Kidney (tissue), 14 donors: ENCODE measurements around the gene SLC35A3. TPM values are rescaled to one million over a fixed set of nuclear protein-coding genes. Genes with fewer than 3 reads are reported as not detected.

Source experiments
- DNase-seq, 5 donors: peaks; one replicate each; pipeline ENCODE4 v3.0.0-alpha.2; 2013 to 2020
- FAIRE-seq: peaks from 2 replicates; lab custom pipeline; 2012; peaks lifted over from hg19 to GRCh38; lab: Jason Lieb, UNC
- H3K27ac ChIP-seq, 2 donors: one replicate each; pipeline ENCODE4 v1.7.0; 2013; ENCODE audit warnings: low read depth in 2 of 2, low read length in 2 of 2, inconsistent platforms in 1 of 2
- H3K27me3 ChIP-seq: one replicate; pipeline ENCODE4 v1.7.1; 2013; ENCODE audit warnings: low read length, inconsistent platforms; ENCODE audit not compliant: control insufficient read depth, insufficient read depth
- H3K36me3 ChIP-seq, 3 donors: one replicate each; pipeline versions ENCODE4 v1.7.0 to v1.7.1; 2013; ENCODE audit warnings: low read length in 3 of 3, control low read depth in 1 of 3, inconsistent platforms in 1 of 3; ENCODE audit not compliant: insufficient read depth in 3 of 3, control insufficient read depth in 2 of 3
- H3K4me1 ChIP-seq, 3 donors: one replicate each; pipeline versions ENCODE4 v1.7.0 to v1.7.1; 2013; ENCODE audit warnings: low read length in 3 of 3, inconsistent platforms in 1 of 3, low read depth in 1 of 3; ENCODE audit not compliant: control insufficient read depth in 2 of 3, insufficient read depth in 2 of 3
- H3K4me3 ChIP-seq, 3 donors: one replicate each; pipeline versions ENCODE4 v1.7.0 to v1.8.1; 2013; ENCODE audit warnings: low read length in 3 of 3, control low read depth in 1 of 3, inconsistent platforms in 1 of 3
- H3K9ac ChIP-seq, 3 donors: one replicate each; pipeline versions ENCODE4 v1.7.0 to v1.7.1; 2013; ENCODE audit warnings: low read length in 3 of 3, control low read depth in 1 of 3, inconsistent platforms in 1 of 3
- H3K9me3 ChIP-seq, 3 donors: one replicate each; pipeline versions ENCODE4 v1.7.0 to v1.7.1; 2013; ENCODE audit warnings: low read length in 3 of 3, control low read depth in 1 of 3, inconsistent platforms in 1 of 3; ENCODE audit not compliant: control insufficient read depth in 2 of 3, insufficient read depth in 1 of 3
- CTCF ChIP-seq: IDR thresholded peaks from 3 replicates; pipeline ENCODE4 v1.5.1; 2012; ENCODE audit warnings: mild to moderate bottlenecking, moderate library complexity, borderline replicate concordance; ENCODE audit not compliant: insufficient read depth; ENCODE audit errors: extremely low read depth
- intact Hi-C: fragments of 100-400 bp; cut with DNase I; formaldehyde crosslinking; loops from one replicate; pipeline ENCODE4 v1.11.1; 2022
- polyA plus RNA-seq: library from polyadenylated mRNA; stranded (reverse); fragments of 350-450 nt; fragmentation: Illumina TruSeq; extraction: RNeasy Lipid Tissue Mini Kit (QIAGEN cat#74804); gene quantifications from one replicate; pipeline ENCODE4 v1.2.3, GENCODE V29; 2014; ENCODE audit warnings: low read depth, low replicate concordance; ENCODE audit not compliant: insufficient read depth
- total RNA-seq: library from RNA; stranded (reverse); fragmentation: NEBNext Ultra II Directional; extraction: Animal tissue kit (Norgen Biotek cat#: 25700); gene quantifications from one replicate; pipeline ENCODE4 v1.2.1, GENCODE V29; 2021
- donor health status: control.
- donor health status: control.
- donor health status: control.
- donor health status: control.
- donor health status: control.
- donor health status: DM: yes; HTN: yes; CAD: no.
- donor health status: Normal renal cell carcinoma (clear cell type).

The SLC35A3 gene
- total and polyA plus RNA-seq, 2 donors from 2014 or later = 17.9 to 28.2 TPM

- no peak for TF ChIP-seq CTCF
- H3K4me1 ChIP-seq = no peaks in the 10 kb centered on the region
- FAIRE-seq (no peak), DNase-seq (no peak)
- H3K9me3 ChIP-seq = no peaks in the 10 kb centered on the region
- H3K9ac ChIP-seq = no peak overlapping the region
- intact Hi-C loops = no loop called here
- H3K36me3 ChIP-seq = peaks cover 0 to 2% (median 0%) of the 10 kb centered on the region in 3 donors
- no peak overlapping the region for H3K4me3 ChIP-seq
- H3K27me3 ChIP-seq = no peaks in the 10 kb centered on the region
- no peak overlapping the region for H3K27ac ChIP-seq
Measured at GRCh38 chr1:100051893-100052292, 82.1 kb downstream of the SLC35A3 start.

DNA sequence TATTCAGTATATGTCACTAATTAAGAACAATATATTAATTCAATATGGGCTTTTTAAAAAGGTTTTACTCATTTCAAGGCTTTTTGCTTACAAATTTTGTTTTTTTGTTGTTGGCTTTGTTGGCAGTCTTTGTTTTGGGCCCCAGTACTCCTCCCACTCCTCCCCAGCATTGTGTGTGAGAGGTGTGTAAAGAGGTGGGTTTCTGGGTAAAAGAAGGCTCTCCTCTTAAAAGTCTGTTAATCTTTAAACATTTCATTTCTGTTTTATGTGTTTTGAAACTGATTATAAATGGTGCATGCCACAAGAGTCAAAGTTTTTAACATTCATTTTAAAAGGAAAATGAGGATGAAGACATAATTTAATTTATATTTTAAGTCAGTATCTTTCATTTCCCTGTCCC lies 83.3 kb downstream of the SLC35A3 start:
- no peak overlapping the region for H3K27ac ChIP-seq
- intact Hi-C loops = no loop called here
- no peaks in the 10 kb centered on the region for H3K27me3 ChIP-seq
- TF ChIP-seq CTCF = no peak
- no peaks in the 10 kb centered on the region for H3K4me1 ChIP-seq
- no peak overlapping the region for H3K9ac ChIP-seq
- FAIRE-seq (no peak), DNase-seq (no peak)
- H3K36me3 ChIP-seq = peaks cover 0 to 4% (median 0%) of the 10 kb centered on the region in 3 donors
- no peaks in the 10 kb centered on the region for H3K9me3 ChIP-seq
- no peak overlapping the region for H3K4me3 ChIP-seq

DNA sequence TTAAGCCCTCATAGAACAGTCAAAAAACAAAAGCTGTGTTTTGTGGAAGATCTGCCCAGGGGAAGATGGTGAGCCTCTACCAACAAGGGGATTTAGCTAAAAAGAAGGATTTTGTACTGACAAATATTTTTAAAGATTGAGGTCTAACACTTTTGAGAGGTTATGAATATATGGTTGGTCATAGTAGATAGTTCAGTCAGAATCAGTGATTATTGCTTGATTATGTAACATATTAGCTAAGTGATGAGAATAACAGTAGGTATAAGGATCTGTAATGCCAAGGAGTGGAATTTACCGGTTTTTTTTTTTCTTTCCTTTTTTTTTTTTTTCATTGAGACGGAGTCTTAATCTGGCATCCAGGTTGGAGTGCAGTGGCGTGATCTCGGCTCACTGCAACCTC lies 83.9 kb downstream of the SLC35A3 start:
- FAIRE-seq = no peak
- intact Hi-C loops = no loop called here

More for the DNA sequence above, 83.9 kb downstream of the SLC35A3 start:
- Histone ChIP-seq H3K9me3 (no peaks in the 10 kb centered on the region), H3K27me3 (no peaks in the 10 kb centered on the region), H3K9ac (no peak overlapping the region), H3K36me3 (peaks cover 0 to 4% (median 0%) of the 10 kb centered on the region in 3 donors), H3K27ac (no peak overlapping the region), H3K4me3 (no peak overlapping the region), H3K4me1 (no peaks in the 10 kb centered on the region)
- no peak for DNase-seq
- TF ChIP-seq CTCF = no peak
